RCC 7860 (cell line): Measurements from ENCODE around the gene LCT.
A peak's percentile ranks its signal among the peaks of the same experiment; 100 is the strongest.

Experiments
- DNase-seq: peaks from one replicate; pipeline ENCODE4 v3.0.0-alpha.2; 2015; ENCODE audit warnings: low spot score
- FAIRE-seq: peaks from 2 replicates; lab custom pipeline; 2012; peaks lifted over from hg19 to GRCh38; lab: Jason Lieb, UNC

The LCT gene

DNA sequence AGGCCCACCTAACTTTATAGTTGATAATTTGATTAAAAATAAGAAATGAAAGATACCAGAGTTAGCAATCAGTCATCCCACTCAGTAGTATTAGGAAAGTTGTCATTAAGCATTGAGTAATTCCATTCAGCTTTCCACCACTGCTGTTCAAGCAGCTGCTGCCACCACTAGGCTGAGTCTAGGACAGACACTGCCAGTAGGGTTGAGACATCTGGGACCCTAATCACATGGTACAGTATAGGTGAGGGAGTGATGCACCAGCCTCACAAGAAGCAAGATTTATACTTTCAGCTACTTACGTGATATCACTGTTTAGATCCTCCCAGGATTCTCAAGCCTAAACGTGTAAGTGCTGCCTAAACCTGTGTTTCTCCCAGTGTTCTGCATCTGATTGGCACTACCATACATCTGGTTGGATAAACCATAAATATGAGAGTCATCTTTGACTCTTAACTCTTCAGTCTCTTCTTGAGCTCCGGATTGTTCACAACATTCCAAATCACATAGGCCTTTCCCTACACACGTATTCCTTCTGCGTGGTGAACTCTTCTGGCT is 92.1 kb downstream of the LCT start:
- FAIRE-seq: no peak
- peak; percentile 29 for DNase-seq

DNA sequence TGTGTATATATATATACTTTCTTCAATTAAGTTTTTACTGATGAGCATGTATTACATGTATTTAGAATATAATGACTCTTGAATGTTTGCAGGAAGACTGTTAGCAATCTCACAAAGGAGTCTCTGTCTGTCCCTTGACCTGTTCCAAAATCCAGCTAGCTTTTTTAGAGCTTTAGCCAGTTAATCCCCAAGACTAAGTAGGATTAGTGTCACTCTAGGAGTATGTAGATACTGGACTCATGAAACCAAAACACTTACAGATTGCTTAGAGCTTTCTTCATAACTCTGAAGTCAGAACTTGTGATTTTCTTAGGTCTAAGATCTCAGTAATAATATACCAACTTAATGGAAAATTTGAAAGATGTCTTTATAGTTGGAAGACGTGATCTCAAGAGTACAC is 93.1 kb downstream of the LCT start:
- no peak for DNase-seq
- no peak for FAIRE-seq

DNA sequence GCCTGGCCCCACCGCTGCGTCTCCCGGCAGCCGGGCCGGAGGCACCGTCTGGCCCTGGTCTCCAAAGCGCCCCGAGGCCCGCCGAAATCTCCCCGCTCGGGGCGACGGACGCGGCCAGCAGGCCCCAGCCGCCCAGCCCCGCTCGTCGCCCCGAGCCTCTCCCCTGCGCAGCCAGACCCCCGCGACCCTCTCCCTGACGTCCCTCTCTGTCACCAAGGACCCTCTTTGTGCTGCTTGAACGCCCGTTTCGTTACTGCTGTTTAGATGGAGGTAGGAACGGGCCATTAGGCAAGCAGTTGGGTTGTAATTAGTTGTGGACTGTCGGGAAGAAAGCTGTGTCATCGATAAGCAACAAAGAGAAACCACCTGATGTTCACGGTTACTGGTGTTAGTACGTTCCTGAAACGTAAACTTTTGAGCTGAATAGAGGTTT is 94.6 kb downstream of the LCT start:
- FAIRE-seq (no peak), DNase-seq (peak; percentile 28)

DNA sequence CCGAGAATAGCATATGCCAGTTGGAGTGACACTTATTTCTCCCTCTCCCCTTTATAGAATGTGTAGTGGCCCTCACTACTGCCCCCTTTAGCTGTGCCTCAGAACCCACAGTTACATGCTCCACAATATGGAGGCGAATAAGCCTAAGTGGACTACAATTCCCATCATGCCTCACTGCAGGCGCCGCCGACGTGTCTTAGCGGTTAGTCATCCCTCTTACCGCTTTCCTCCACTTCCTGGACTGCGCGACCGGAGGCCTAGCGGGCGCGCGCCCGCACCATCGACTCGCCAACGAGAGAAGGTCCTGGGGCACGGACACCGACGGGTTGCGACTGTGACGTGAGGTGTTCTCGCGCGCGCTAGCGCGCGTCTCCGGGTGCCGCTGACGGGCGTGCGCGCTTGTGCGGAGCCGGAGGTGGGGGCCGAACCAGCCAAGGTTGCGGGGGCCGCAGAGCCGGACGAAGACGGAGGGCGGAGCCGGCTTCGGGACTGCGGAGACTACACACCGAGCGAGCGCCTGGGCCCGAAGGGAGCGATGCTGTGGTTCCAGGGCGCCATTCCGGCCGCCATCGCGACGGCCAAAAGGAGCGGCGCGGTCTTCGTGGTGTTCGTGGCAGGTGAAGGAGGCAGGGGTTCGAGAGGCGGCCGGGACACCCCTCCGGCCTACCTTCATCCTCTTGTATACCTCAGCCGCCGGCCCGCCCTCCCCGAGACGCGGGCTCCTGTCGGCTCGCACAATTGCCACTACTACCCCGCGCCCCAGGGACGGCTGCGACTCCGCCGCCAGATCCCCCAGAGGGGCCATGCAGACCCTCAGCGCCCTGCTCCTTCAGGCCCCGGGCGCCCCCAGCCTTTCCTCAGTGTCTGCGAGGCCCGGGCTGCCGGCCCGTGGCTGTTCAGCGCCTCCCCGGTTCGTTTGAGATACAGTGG is 95.3 kb downstream of the LCT start, which contains the start of gene UBXN4:
Gene UBXN4, plus strand, starts transcription at position 461 of the 930 bp plus-strand sequence. Its CDS starts 75 bp downstream, at position 536.
- FAIRE-seq (peak; percentile 89), DNase-seq (peak; percentile 98)

DNA sequence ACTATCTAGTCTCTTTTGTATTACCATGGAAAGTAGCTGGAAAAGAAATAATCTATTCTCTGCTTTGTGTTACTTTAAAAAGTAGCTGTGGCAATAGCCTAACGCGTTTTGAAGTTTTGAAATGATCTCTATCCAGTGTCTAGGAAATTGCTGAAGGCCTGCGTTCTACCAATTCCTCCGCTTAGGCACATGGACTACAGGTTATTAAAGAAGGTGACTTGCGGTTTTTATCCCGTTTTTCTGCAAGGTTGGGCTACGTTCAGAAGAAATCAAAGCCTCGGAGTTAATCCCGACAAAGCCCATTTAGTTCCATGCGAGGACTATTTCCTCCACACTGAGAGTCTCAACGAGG is 96.0 kb downstream of the LCT start:
- FAIRE-seq: no peak
- no peak for DNase-seq

DNA sequence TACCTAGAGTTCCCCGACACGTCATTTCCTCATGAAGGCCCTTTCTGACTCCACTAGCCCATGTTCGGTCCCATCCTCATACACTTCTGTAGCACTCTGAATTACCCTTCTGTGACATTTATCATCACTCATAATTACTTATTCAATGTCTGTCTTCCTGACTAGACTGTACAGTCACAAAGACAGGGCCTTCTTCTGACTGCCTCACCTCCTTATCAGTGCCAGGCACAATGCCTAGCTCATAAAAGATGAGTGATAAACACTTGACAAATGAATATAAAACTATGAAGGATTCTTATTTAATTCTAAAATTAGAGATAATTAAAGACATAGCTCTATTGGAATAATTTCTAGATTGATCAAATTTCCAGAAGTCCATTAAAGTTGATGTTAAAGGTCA is 96.8 kb downstream of the LCT start:
- DNase-seq (no peak), FAIRE-seq (no peak)
